ENCODE data around the gene C20orf173.

The C20orf173 gene

DNA sequence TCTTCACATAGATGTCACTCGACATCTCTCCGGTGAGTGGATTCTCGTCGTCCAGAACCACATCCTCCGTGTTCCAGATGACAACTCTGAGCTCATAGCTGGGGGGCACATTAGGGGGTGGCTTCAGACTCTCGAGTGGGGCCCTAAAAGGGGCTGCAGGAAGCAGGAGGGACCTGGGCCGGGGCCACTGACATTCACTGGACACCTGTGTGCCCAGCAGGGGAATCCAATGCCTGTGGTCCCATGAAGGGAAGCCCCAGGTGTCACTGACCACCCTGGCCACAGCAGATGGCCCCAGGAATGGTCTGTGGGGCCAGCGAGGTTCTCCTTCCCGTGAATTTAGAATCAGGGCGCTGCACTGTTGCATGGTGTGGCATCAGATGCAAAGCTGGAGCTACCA, 31.1 kb upstream of the C20orf173 start:
- TF ChIP-seq, protein P1, sequence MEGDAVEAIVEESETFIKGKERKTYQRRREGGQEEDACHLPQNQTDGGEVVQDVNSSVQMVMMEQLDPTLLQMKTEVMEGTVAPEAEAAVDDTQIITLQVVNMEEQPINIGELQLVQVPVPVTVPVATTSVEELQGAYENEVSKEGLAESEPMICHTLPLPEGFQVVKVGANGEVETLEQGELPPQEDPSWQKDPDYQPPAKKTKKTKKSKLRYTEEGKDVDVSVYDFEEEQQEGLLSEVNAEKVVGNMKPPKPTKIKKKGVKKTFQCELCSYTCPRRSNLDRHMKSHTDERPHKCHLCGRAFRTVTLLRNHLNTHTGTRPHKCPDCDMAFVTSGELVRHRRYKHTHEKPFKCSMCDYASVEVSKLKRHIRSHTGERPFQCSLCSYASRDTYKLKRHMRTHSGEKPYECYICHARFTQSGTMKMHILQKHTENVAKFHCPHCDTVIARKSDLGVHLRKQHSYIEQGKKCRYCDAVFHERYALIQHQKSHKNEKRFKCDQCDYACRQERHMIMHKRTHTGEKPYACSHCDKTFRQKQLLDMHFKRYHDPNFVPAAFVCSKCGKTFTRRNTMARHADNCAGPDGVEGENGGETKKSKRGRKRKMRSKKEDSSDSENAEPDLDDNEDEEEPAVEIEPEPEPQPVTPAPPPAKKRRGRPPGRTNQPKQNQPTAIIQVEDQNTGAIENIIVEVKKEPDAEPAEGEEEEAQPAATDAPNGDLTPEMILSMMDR (IDR thresholded peaks at IDR 0.05; ENCODE audit: insufficient read depth, low read length, poor library complexity, severe bottlenecking), result no peak
- TF ChIP-seq EZH2phosphoT487 (conservative IDR thresholded peaks at IDR 0.05; ENCODE audit: low read length), result no peak
- H3K4me2 ChIP-seq (ENCODE audit: low read depth, low read length, poor library complexity, severe bottlenecking), result no peak overlapping the region
- no peaks in the 10 kb centered on the region for H3K36me3 ChIP-seq (ENCODE audit: low read length)
- no peak overlapping the region for H3K4me3 ChIP-seq (ENCODE audit: insufficient read depth, low read length, poor library complexity, severe bottlenecking)
- H3F3A ChIP-seq (ENCODE audit: insufficient read depth), result no peaks in the 10 kb centered on the region
- no peaks in the 10 kb centered on the region for H3K9me3 ChIP-seq (ENCODE audit: insufficient read depth, low read length)
- no peak overlapping the region for H3K27ac ChIP-seq (ENCODE audit: low read depth, low read length)
- H3K27me3 ChIP-seq (ENCODE audit: low read length), result no peaks in the 10 kb centered on the region
- no peaks in the 10 kb centered on the region for H3K79me2 ChIP-seq (ENCODE audit: insufficient read depth, low read length)
- no peak overlapping the region for H3K9ac ChIP-seq (ENCODE audit: low read length)
- no peak overlapping the region for H2AFZ ChIP-seq (ENCODE audit: low read depth, low read length, severe bottlenecking)
- H3K9me2 ChIP-seq (replicated peaks; ENCODE audit: insufficient read depth, low read length), result no peaks in the 10 kb centered on the region
- H4K20me1 ChIP-seq (ENCODE audit: low read depth, low read length), result no peaks in the 10 kb centered on the region

DNA sequence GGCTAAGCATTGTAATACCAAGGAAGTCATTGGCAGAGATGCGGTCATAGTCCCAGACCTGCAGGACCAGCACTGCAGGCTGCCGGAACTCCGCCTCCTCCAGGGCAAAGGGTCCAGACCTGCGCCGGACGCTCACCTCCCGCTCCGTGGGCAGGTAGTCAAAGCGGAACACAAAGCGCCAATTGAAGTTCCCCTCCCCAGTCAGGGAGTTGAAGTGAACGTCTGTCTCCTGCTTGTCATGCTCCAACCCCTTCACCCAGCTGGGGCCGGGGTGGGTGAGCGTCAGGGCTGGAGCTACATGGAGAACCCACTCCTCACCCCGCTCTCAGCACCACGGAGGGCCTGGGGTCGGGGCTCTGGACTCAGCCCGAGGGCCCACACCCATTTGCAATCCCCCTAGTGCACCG, 30.7 kb upstream of the C20orf173 start:
- H4K20me1 ChIP-seq (ENCODE audit: low read depth, low read length), result no peaks in the 10 kb centered on the region
- H3K4me3 ChIP-seq (ENCODE audit: insufficient read depth, low read length, poor library complexity, severe bottlenecking), result no peak overlapping the region
- H3K9me3 ChIP-seq (ENCODE audit: insufficient read depth, low read length), result no peaks in the 10 kb centered on the region
- H3K9ac ChIP-seq (ENCODE audit: low read length), result no peak overlapping the region
- H3K36me3 ChIP-seq (ENCODE audit: low read length), result no peaks in the 10 kb centered on the region
- no peak overlapping the region for H3K27ac ChIP-seq (ENCODE audit: low read depth, low read length)
- no peaks in the 10 kb centered on the region for H3K9me2 ChIP-seq (replicated peaks; ENCODE audit: insufficient read depth, low read length)
- no peak for TF ChIP-seq EZH2phosphoT487 (conservative IDR thresholded peaks at IDR 0.05; ENCODE audit: low read length)
- TF ChIP-seq, protein P1 (IDR thresholded peaks at IDR 0.05; ENCODE audit: insufficient read depth, low read length, poor library complexity, severe bottlenecking), result no peak
- H3K27me3 ChIP-seq (ENCODE audit: low read length), result no peaks in the 10 kb centered on the region
- H3F3A ChIP-seq (ENCODE audit: insufficient read depth), result no peaks in the 10 kb centered on the region
- H2AFZ ChIP-seq (ENCODE audit: low read depth, low read length, severe bottlenecking), result no peak overlapping the region
- no peak overlapping the region for H3K4me2 ChIP-seq (ENCODE audit: low read depth, low read length, poor library complexity, severe bottlenecking)
- no peaks in the 10 kb centered on the region for H3K79me2 ChIP-seq (ENCODE audit: insufficient read depth, low read length)

- TF ChIP-seq, protein P1 (IDR thresholded peaks at IDR 0.05; ENCODE audit: insufficient read depth, low read length, poor library complexity, severe bottlenecking), result no peak
- no peak for TF ChIP-seq EZH2phosphoT487 (conservative IDR thresholded peaks at IDR 0.05; ENCODE audit: low read length)
- H3K4me3 ChIP-seq (ENCODE audit: insufficient read depth, low read length, poor library complexity, severe bottlenecking), result no peak overlapping the region
- no peak overlapping the region for H3K9ac ChIP-seq (ENCODE audit: low read length)
- no peaks in the 10 kb centered on the region for H3K9me3 ChIP-seq (ENCODE audit: insufficient read depth, low read length)
- H4K20me1 ChIP-seq (ENCODE audit: low read depth, low read length), result no peaks in the 10 kb centered on the region
- no peaks in the 10 kb centered on the region for H3K27me3 ChIP-seq (ENCODE audit: low read length)
- H3K36me3 ChIP-seq (ENCODE audit: low read length), result no peaks in the 10 kb centered on the region
- H3K27ac ChIP-seq (ENCODE audit: low read depth, low read length), result no peak overlapping the region
- H3K79me2 ChIP-seq (ENCODE audit: insufficient read depth, low read length), result no peaks in the 10 kb centered on the region
- no peak overlapping the region for H2AFZ ChIP-seq (ENCODE audit: low read depth, low read length, severe bottlenecking)
- H3F3A ChIP-seq (ENCODE audit: insufficient read depth), result no peaks in the 10 kb centered on the region
- H3K4me2 ChIP-seq (ENCODE audit: low read depth, low read length, poor library complexity, severe bottlenecking), result no peak overlapping the region
- H3K9me2 ChIP-seq (replicated peaks; ENCODE audit: insufficient read depth, low read length), result no peaks in the 10 kb centered on the region
Measured at GRCh38 chr20:35559042-35559693, 29.7 kb upstream of the C20orf173 start.

All from SU-DHL-6 (cell line).